ENCODE measurements around the gene NFIB.

DNA sequence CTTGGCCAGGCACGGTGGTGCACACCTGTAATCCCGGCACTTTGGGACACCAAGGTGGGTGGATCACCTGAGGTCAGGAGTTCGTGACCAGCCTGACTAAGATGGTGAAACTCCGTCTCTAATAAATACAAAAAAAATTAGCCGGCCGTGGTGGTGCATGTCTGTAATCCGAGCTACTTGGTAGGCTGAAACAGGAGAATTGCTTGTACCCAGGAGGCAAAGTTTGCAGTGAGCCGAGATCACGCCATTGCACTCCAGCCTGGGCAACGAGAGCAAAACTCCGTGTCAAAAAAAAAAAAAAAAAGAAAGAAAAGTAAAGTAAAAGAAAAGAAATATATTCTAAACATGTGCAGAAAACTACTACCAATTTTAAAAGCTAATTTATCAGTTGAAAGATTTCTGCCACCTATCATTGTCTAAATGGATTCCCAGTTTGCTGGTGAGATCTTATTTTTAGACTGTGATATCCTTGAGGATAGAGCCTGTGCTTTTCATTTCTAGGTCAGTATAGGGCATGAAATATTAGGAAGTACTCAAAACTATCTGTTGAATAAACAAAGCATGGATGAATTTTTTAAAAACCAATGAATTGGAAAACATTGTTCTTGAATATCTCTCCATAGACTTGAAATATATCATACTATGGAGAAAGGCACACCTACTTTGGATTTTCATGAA, 86.9 kb downstream of the NFIB start:
- no peak for TF ChIP-seq SUZ12 (IDR thresholded peaks at IDR 0.05; ENCODE audit: extremely low read depth, insufficient read depth, insufficient read length)
- TF ChIP-seq YY1 (IDR thresholded peaks at IDR 0.05; ENCODE audit: insufficient read depth, insufficient read length) = no peak
- no peak for TF ChIP-seq ZNF274 (IDR thresholded peaks at IDR 0.05; ENCODE audit: low read depth, low read length)

Data from NT2/D1 (cell line).